Tibial artery (tissue), 4 donors: ENCODE results near the gene IGLON5.

ENCODE experiments used
- DNase-seq, 2 donors: peaks; one replicate each; pipeline ENCODE4 v3.0.0-alpha.2; 2019
- H3K27ac ChIP-seq, 2 donors: fragments of 200-600 bp; sonication (generic) in 1 of 2; 1 replicate in 1 of 2; 2 replicates in 1 of 2; pipeline ENCODE4 v1.5.1; 2018 to 2019; ENCODE audit warnings: mild to moderate bottlenecking in 1 of 2
- H3K27me3 ChIP-seq, 2 donors: fragments of 200-600 bp; sonication (generic) in 1 of 2; one replicate each; pipeline versions ENCODE4 v1.5.1 to v1.6.0; 2016 to 2019
- H3K36me3 ChIP-seq, 3 donors: fragments of 200-600 bp; sonication (generic) in 2 of 3; one replicate each; pipeline ENCODE4 v1.5.1; 2016 to 2019; ENCODE audit warnings: mild to moderate bottlenecking in 2 of 3
- H3K4me1 ChIP-seq, 4 donors: fragments of 200-600 bp; sonication (generic) in 2 of 4; 1 replicate in 3 of 4; 2 replicates in 1 of 4; pipeline ENCODE4 v1.5.1; 2016 to 2019
- H3K4me3 ChIP-seq, 2 donors: fragments of 200-600 bp; sonication (generic) in 1 of 2; 1 replicate in 1 of 2; 2 replicates in 1 of 2; pipeline ENCODE4 v1.5.1; 2018 to 2019; ENCODE audit warnings: mild to moderate bottlenecking in 2 of 2
- H3K9me3 ChIP-seq, 3 donors: fragments of 200-600 bp; sonication (generic) in 1 of 3; one replicate each; pipeline ENCODE4 v1.5.1; 2016 to 2019
- CTCF ChIP-seq, 2 experiments: fragments of 200-600 bp in 1 of 2; fragments of 450-650 bp in 1 of 2; IDR thresholded peaks; one replicate each; pipeline ENCODE4 v1.5.1; 2017 to 2019; ENCODE audit warnings: antibody characterized with exemption in 2 of 2, mild to moderate bottlenecking in 1 of 2, moderate library complexity in 1 of 2
- intact Hi-C: fragments of 100-400 bp; cut with DNase I; formaldehyde crosslinking; loops from one replicate; pipeline ENCODE4 v1.15.0; 2023; ENCODE audit warnings: low total_unique reads

IGLON5 gene

GRCh38 chr19:51375504-51376221, 64.2 kb downstream of the IGLON5 start:
- intact Hi-C loops = no loop called here
- no peak for DNase-seq
- Histone ChIP-seq H3K36me3 (no peaks in the 10 kb centered on the region), H3K27me3 (peaks cover 0 to 2% of the 10 kb centered on the region in 2 donors), H3K4me1 (no peaks in the 10 kb centered on the region), H3K4me3 (no peak overlapping the region), H3K9me3 (no peaks in the 10 kb centered on the region), H3K27ac (no peak overlapping the region)
- TF ChIP-seq CTCF (IDR thresholded peaks at IDR 0.05) = no peak

DNA sequence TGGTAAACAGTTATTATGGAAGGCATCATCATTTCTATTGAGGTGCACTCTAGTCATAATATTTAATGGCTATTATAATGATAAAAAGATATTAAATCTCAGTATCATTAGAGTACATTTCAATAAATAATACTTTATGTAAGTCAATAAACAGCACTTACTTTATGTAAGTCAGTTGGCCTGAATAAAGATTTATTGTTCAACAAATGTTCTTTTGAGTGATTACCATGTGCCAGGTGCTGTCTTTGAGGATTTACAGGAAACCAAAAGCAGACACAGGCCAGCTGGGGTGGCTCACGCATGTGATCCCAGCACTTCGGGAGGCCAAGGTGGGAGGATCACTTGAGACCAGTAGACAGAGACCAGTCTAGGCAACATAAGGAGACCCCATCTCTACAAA, 66.0 kb downstream of the IGLON5 start:
- Histone ChIP-seq H3K4me1 (no peaks in the 10 kb centered on the region), H3K27me3 (peaks cover 0 to 2% of the 10 kb centered on the region in 2 donors), H3K27ac (no peak overlapping the region), H3K4me3 (no peak overlapping the region), H3K9me3 (no peaks in the 10 kb centered on the region), H3K36me3 (no peaks in the 10 kb centered on the region)
- intact Hi-C loops = no loop called here
- DNase-seq = no peak
- no peak for TF ChIP-seq CTCF (IDR thresholded peaks at IDR 0.05)

DNA sequence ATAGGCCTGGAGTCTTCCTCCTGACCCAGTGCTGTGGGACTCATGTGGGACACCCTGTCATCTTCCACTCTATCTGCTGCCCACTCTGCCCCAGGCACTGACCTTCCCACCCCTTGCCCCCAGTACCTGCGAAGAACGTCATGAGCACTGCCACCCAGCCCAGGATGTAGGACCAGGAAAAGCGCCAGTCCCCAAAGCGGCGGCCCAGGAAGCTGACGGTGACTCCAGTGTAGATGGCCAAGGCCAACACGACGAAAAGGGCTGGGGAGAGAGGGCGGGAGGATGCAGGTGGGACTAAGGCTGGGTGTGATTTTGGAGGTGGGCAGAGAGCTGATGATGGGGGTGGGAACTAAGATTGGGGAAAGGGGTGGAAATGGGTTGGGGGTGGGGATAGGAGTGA, 68.9 kb downstream of the IGLON5 start:
- no peaks in the 10 kb centered on the region for H3K4me1 ChIP-seq
- no peak for TF ChIP-seq CTCF (IDR thresholded peaks at IDR 0.05)
- no peak for DNase-seq
- no peaks in the 10 kb centered on the region for H3K9me3 ChIP-seq
- no peaks in the 10 kb centered on the region for H3K36me3 ChIP-seq
- intact Hi-C loops = no loop called here
- no peak overlapping the region for H3K4me3 ChIP-seq
- no peaks in the 10 kb centered on the region for H3K27me3 ChIP-seq
- no peak overlapping the region for H3K27ac ChIP-seq
